ENCODE data around the gene PMM1. TPM values are rescaled to one million over a fixed set of nuclear protein-coding genes. Genes with fewer than 3 reads are reported as not detected.

PMM1 gene
- total and polyA plus RNA-seq, 2 of the 13 experiments (the other 11 are each of a cell fraction or from before 2014, with no cell fraction given) = 17.8 to 95.6 TPM

GRCh38 chr22:41620589-41621098 lies 31.0 kb upstream of the PMM1 start, which contains the start of gene DESI1 (continued):
- TF ChIP-seq HMGXB4 (CRISPR knock-in tag; IDR thresholded peaks at IDR 0.05; ENCODE audit: borderline replicate concordance in 1 of 2, low read depth in 1 of 2) (peak in 1 of 2 experiments; percentile 52; a peak in 1 of 4 replicates), SCMH1 (CRISPR knock-in tag; IDR thresholded peaks at IDR 0.05; ENCODE audit: borderline replicate concordance) (no peak), ZBTB49 (CRISPR knock-in tag; IDR thresholded peaks at IDR 0.05; ENCODE audit: borderline replicate concordance) (no peak), ZSCAN9 (CRISPR knock-in tag; IDR thresholded peaks at IDR 0.05; ENCODE audit: borderline replicate concordance) (no peak), BCL6 (CRISPR knock-in tag; IDR thresholded peaks at IDR 0.05) (no peak), ZBTB7A (CRISPR knock-in tag; IDR thresholded peaks at IDR 0.05) (peak; percentile 73; the same call in 1 of the 2 replicates), TCF12 (IDR thresholded peaks at IDR 0.05) (no peak), TCF12 (CRISPR knock-in tag; IDR thresholded peaks at IDR 0.05) (peak; percentile 74; the same call in 1 of the 2 replicates), GZF1 (CRISPR knock-in tag; IDR thresholded peaks at IDR 0.05) (no peak), KLF6 (CRISPR knock-in tag; IDR thresholded peaks at IDR 0.05) (0 out of 2 replicates have a peak, but pooled peaks have one; percentile 44), KDM3A (CRISPR knock-in tag; IDR thresholded peaks at IDR 0.05; ENCODE audit: low read depth) (peak; percentile 48; the same call in 1 of the 2 replicates), RFXAP (CRISPR knock-in tag; IDR thresholded peaks at IDR 0.05; ENCODE audit: borderline replicate concordance) (no peak; the same call in 1 of the 2 replicates), ATRX (CRISPR knock-in tag; IDR thresholded peaks at IDR 0.05; ENCODE audit: borderline replicate concordance) (no peak), ZBTB34 (CRISPR knock-in tag; IDR thresholded peaks at IDR 0.05) (no peak), AGO2 (optimal IDR thresholded peaks at IDR 0.05; ENCODE audit: low read depth, low read length) (peak; percentile 66), ZNF224 (CRISPR knock-in tag; IDR thresholded peaks at IDR 0.05) (0 out of 2 replicates have a peak, but pooled peaks have one; percentile 14), SRY (CRISPR knock-in tag; IDR thresholded peaks at IDR 0.05) (no peak), HDAC1 (CRISPR knock-in tag; IDR thresholded peaks at IDR 0.05) (peak; percentile 79), PAX8 (CRISPR knock-in tag; IDR thresholded peaks at IDR 0.05; ENCODE audit: borderline replicate concordance) (no peak), ZFP82 (CRISPR knock-in tag; IDR thresholded peaks at IDR 0.05; ENCODE audit: borderline replicate concordance) (peak; percentile 42; the same call in 1 of the 2 replicates), REST (IDR thresholded peaks at IDR 0.05; ENCODE audit: borderline replicate concordance in 1 of 2, low read depth in 1 of 2, low read length in 2 of 2) (peak in 1 of 2 experiments; percentile 49; a peak in 1 of 4 replicates)

Data from HepG2 (cell line).